ENCODE data around the gene CACNG7.

Gene CACNG7

DNA sequence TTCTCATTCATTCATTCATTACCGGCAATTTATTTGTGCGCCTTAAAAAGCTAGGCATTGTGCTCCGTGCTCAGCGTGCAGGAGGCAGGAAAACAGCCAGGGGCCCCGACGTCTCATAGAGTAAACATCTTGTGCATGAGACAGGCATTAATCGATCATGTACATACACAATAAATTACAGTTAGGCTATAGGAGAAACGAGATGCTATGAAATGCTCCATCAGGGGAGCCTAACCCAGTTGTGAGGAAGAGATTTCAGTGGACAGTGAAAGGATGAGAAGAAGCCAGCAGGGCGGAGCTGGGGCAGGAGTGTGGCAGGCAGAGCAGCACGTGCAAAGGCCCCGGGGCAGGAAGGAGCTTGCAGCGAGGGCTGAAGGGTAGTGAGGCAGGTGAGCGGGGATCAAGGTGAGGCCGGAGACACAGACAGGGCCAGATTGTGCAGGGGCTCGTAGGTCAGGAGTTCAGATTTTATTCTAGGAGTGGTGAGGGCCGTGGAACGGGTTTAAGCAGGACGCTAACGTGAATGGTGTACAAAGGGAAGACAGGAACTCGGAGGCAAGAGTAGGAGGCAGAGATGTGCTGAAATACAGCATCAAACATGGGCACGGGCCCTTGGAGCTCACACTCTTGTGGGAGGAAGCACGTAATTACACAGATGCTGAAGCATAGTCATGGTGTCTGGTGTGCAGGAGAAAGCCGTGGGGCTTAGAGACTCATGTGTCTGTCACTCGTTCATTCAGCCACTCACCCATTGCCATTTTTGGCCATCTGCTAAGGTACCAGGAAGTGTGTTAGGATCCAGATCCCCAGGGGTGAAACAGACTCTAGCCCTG, 74.6 kb downstream of the CACNG7 start:
- no peak for DNase-seq

DNA sequence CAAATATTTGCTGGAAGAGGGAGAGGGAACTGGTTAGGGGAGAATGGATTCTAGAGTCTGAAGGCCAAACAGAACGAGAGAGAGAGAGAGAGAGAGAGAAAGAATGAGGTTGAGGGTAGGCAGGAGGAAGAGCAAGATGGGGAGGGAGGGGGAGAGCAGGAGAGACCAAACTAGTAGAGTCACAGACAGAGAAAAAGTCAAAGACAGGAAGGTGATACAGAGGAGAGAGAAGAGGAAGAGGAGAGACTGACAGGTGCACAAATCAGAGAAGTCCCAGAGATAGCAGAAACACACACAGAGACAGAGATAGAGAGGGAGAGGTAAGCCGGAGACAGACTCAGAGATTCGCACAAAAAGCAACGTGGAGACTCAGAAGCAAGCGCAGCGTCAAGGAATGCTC, 76.8 kb downstream of the CACNG7 start:
- no peak for DNase-seq

DNA sequence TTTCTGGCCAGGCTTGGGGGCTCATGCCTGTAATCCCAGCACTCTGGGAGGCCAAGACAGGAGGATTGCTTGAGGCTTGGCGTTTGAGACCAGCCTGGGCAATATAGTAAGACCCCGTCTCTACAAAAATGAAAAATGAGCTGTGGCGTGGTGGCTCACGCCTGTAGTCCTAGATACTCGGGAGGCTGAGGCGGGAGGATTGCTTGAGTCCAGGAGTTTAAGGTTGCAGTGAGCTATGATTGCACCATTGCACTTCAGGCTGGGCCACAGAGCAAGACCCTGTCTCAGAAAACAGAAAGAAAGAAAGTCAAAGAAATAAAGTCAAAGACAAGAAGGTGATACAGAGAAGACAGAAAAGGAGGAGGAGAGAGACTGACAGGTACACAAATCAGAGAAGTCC, 79.9 kb downstream of the CACNG7 start:
- DNase-seq = no peak

DNA sequence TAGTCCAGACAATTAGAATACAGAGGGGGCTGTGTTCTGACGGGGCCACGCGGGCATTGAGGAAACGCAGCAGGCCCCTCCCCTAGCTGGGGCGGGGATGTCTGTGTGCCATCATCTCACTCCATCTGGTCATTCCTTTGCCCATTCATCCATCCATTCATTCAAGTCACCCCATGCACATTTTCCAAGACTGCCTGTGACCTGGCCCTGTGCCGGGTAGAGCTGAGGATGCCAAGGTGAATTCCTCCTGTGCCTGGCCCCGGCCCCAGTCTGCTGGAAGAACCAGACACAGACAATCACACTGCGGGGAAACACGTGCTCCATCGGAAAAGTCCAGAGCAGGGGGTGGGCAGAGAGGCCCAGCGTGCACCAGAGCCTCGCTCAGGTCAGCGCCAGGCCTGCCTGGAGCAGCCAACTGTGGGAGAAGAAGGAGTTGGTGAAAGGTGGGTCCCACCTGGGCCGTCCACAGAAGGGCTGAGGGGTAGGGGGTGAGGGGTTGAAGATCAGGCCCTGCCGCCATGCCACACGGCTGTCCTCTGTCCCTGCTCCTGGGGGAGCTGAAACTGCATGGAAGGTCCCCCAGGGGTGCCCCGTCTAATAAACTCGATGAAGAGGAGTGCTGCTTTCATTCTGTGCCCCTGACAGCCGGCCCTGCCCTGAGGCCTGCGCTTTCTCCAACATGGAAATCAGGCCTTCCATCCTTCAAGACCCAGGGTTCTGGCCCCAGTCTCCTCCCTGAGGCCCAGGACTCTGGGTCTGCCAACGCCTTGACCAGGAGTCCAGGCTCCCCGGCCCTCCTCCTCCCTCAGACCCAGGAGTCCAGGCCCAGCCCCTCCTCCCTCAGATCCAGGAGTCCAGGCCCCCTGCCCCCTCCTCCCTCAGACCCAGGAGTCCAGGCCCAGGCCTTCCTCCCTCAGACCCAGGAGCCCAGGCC, 80.8 kb downstream of the CACNG7 start:
- DNase-seq = no peak

DNA sequence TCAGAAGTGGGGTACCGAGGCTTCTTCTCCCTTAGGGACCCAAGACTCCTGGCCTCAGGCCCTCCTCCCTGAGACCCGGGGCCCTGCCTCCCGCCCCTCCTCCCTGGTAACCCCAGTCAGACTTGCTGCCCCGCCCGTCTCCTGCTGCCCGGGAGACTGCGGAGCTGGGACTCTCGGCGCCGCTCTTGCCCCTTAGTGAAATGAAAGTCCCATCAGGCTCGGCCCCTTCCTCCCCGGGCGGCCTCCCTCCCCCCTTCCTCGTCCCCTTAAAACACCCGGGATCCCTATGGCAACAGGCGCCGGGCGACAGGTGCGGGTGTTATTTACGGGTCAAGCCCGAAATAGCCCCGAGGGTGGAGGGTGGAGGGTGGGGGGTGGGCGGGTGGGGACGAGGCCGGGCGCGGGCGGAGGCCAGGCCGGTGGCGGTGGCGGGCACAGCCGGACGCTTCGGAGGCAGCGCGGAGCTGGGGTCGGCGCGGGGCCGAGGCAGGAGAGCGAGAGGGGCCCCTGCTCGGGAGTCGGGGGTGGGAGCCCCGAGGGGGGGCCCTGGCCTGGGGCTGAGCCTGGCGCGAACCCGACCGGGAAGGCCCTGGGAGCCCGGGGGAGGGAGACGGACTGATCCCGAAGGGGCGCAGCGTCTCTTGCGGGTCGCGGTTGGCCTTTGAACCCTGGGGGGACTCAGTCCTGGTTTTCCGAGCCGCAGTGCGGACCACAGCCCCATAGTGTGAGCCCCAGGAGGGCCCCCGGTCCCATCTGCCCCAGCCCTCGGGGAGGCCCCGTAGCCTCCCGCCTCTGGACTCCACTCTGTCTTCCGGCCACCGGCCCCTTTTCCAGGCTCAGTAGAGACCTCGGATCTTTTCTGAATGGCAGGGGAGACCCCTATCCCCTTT, 82.4 kb downstream of the CACNG7 start, which contains the start of gene CACNG6:
TSS of gene CACNG6 (plus strand) at position 414 of the 890 bp plus-strand sequence. CDS start 1,241 bp downstream, outside the sequence.
- peak in 1 of 2 donors; percentile 15 for DNase-seq

DNA sequence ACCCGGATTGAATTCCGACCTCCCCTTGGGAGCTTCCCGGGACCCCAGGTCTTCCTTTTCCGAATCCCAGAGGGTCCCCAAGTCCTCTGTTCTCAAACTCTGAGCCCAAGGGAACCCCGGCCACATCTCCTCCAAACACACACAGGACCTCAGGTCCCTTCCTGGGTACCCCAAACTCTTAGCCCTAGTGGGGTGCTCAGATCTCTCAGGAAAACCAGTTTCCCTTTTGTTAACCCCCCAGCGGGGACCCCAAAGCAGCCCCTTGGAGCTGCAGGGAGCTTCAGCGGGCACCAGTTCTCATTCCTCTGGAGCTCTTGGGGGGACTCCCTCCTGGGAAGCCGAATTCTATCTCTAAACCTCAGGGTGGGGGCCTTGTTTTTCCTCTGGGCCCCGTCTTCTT, 83.1 kb downstream of the CACNG7 start:
- no peak for DNase-seq

DNA sequence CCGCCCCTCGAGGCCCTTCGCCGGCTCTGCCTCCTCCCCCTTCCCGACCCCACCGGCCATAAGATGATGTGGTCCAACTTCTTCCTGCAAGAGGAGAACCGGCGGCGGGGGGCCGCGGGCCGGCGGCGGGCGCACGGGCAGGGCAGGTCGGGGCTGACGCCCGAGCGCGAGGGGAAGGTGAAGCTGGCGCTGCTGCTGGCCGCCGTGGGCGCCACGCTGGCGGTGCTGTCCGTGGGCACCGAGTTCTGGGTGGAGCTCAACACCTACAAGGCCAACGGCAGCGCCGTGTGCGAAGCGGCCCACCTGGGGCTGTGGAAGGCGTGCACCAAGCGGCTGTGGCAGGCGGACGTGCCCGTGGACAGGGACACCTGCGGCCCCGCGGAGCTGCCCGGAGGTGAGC, 83.7 kb downstream of the CACNG7 start:
- no peak for DNase-seq

DNA sequence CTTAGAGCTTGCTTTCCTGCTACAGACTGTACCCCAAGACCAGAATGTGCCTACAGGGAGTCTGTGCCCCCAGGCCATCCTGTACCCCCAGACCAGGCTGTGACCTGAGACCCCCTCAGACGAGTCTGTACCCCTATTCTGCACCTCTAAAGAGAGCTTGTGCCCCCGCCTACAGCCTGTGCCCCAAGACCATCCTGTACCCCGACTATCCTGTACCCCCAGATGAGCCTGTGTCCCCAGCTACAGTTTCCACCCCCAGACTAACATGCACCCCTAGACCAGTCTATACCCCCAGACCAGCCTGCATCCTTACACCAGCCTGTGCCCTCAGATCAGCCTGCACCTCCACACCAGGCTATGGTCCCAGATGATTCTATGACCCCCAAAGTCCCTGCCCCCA, 84.4 kb downstream of the CACNG7 start:
- DNase-seq = no peak

Measured in CD4-positive, alpha-beta T cell treated with Interferon alpha-2 for 1 hour (primary cell).